Measurements from ENCODE around the gene STPG2. TPM values are rescaled to one million over a fixed set of nuclear protein-coding genes. Genes with fewer than 3 reads are reported as not detected.

Gene STPG2
- total and polyA plus RNA-seq, 2 of the 4 experiments (the other 2 are of a cell fraction) = not detected

- CTCF ChIA-PET = no interaction called here
Measured at GRCh38 chr4:97593248-97593647, 550.0 kb downstream of the STPG2 start.

More at GRCh38 chr4:97593248-97593647, 550.0 kb downstream of the STPG2 start:
- intact Hi-C loops (cut with micrococcal nuclease) = no loop called here
- peaks cover 13% of the 10 kb centered on the region for H3K9me3 ChIP-seq (ENCODE audit: control insufficient read depth, insufficient read depth, low read length)
- H2AFZ ChIP-seq (replicated peaks; ENCODE audit: low read length, poor library complexity) = no peak overlapping the region
- H4K5ac ChIP-seq (ENCODE audit: low read depth, low read length) = no peak overlapping the region
- no peaks in the 10 kb centered on the region for H3K27me3 ChIP-seq (ENCODE audit: control insufficient read depth, insufficient read depth, low read length)
- H3K4me1 ChIP-seq (ENCODE audit: control insufficient read depth, insufficient read depth, low read length) = no peaks in the 10 kb centered on the region
- H3K56ac ChIP-seq (ENCODE audit: extremely low read depth, insufficient read depth, low read length) = no peak overlapping the region
- POLR2A ChIA-PET (ENCODE audit: unreplicated experiment) = no interaction called here
- no TSS peak for BruUV-seq (replicated peaks)
- no peak for DNase-seq
- no peak overlapping the region for H3K14ac ChIP-seq (replicated peaks; ENCODE audit: low read depth, low read length)
- H4K20me1 ChIP-seq (ENCODE audit: insufficient read depth, low read length) = no peaks in the 10 kb centered on the region
- H4K91ac ChIP-seq (ENCODE audit: insufficient read depth, low read depth, low read length) = no peak overlapping the region
- no peak overlapping the region for H2BK20ac ChIP-seq (ENCODE audit: low read depth, low read length)
- 83% methylated on average over 6 of the region's 9 CpGs; no CpG with 5 or more reads in 1 of the 2 experiments for WGBS, 2 experiments (ENCODE audit: extremely low coverage in 2 of 2, insufficient read length in 1 of 2)
- H3K9me1 ChIP-seq (ENCODE audit: insufficient read depth, low read length) = no peaks in the 10 kb centered on the region
- no peak overlapping the region for H2BK5ac ChIP-seq (ENCODE audit: low read depth, low read length, poor library complexity, severe bottlenecking)
- no peak overlapping the region for H3K18ac ChIP-seq (ENCODE audit: low read depth, low read length)
- H3K4me3 ChIP-seq (ENCODE audit: insufficient read depth, low read depth, low read length) = no peak overlapping the region
- no peak overlapping the region for H3K4me2 ChIP-seq (ENCODE audit: low read depth, low read length)
- no peaks in the 10 kb centered on the region for H3K36me3 ChIP-seq (ENCODE audit: control insufficient read depth, insufficient read depth, low read length)
- H2AK5ac ChIP-seq (ENCODE audit: low read depth, low read length) = no peak overlapping the region
- H2BK120ac ChIP-seq (ENCODE audit: low read depth, low read length) = no peak overlapping the region
- H3K27ac ChIP-seq (ENCODE audit: insufficient read depth, low read length) = no peak overlapping the region
- in situ Hi-C loops (cut with MboI; ENCODE audit: low sequenced_read_pairs) = no loop called here
- H3K23ac ChIP-seq (ENCODE audit: low read depth, low read length) = no peak overlapping the region
- H3K4ac ChIP-seq (ENCODE audit: low read depth, low read length) = no peak overlapping the region
- no peaks in the 10 kb centered on the region for H3K79me1 ChIP-seq (ENCODE audit: low read depth in 1 of 2, low read length in 2 of 2)
- H4K8ac ChIP-seq (ENCODE audit: low read depth in 2 of 2, low read length in 2 of 2) = no peak overlapping the region
- dilution Hi-C loops (cut with HindIII; ENCODE audit: low sequenced_read_pairs, unreplicated experiment) = no loop called here
- no peak overlapping the region for H2BK15ac ChIP-seq (ENCODE audit: low read depth, low read length)
- TF ChIP-seq MAFK (IDR thresholded peaks at IDR 0.05; ENCODE audit: low read depth, low read length) (no peak), NFE2L2 (IDR thresholded peaks at IDR 0.05; ENCODE audit: low read depth, low read length) (no peak), MXI1 (IDR thresholded peaks at IDR 0.05; ENCODE audit: borderline replicate concordance, low read depth, low read length) (no peak), ELK1 (IDR thresholded peaks at IDR 0.05; ENCODE audit: borderline replicate concordance, low read depth, low read length) (no peak), BHLHE40 (IDR thresholded peaks at IDR 0.05; ENCODE audit: low read depth, low read length) (no peak), CHD1 (IDR thresholded peaks at IDR 0.05; ENCODE audit: low read depth, low read length) (no peak), CEBPB (IDR thresholded peaks at IDR 0.05; ENCODE audit: low read depth, low read length) (no peak), RCOR1 (IDR thresholded peaks at IDR 0.05; ENCODE audit: insufficient replicate concordance, low read length) (no peak), SMC3 (IDR thresholded peaks at IDR 0.05; ENCODE audit: low read depth, low read length) (no peak), RFX5 (IDR thresholded peaks at IDR 0.05; ENCODE audit: low read depth, low read length) (no peak), CTCF (conservative IDR thresholded peaks at IDR 0.05; ENCODE audit: low read depth, low read length) (no peak), USF2 (IDR thresholded peaks at IDR 0.05; ENCODE audit: low read depth, low read length) (no peak), MAZ (IDR thresholded peaks at IDR 0.05; ENCODE audit: borderline replicate concordance, low read depth, low read length) (no peak), POLR2A (IDR thresholded peaks at IDR 0.05; ENCODE audit: low read depth, low read length) (no peak), FOS (IDR thresholded peaks at IDR 0.05; ENCODE audit: low read depth, low read length) (no peak), RAD21 (IDR thresholded peaks at IDR 0.05; ENCODE audit: low read length) (no peak)
- no peak overlapping the region for H2AK9ac ChIP-seq (replicated peaks; ENCODE audit: low read depth, low read length, poor library complexity)
- no peak overlapping the region for H3K9ac ChIP-seq (ENCODE audit: low read depth, low read length)
- ATAC-seq (ENCODE audit: low read depth) = no peak
